GM12878 (cell line): ENCODE results near the gene PBRM1. TPM values are rescaled to one million over a fixed set of nuclear protein-coding genes. Genes with fewer than 3 reads are reported as not detected.

ENCODE experiments used
- ATAC-seq: fragments of 200-7000 bp; cut with Tn5 transposase; 3 replicates; pipeline ENCODE4 v1.9.1; 2020; ENCODE audit warnings: mild to moderate bottlenecking, moderate library complexity
- BruUV-seq: library from RNA; stranded (reverse); fragments of 400-500 nt; replicated peaks from 2 replicates; lab custom pipeline; 2021; lab: Mats Ljungman, UMichigan
- CTCF ChIA-PET: fragments of 300-600 bp; sonication (Branson Sonifier 250); formaldehyde crosslinking; extraction: SDS; loops from one replicate; lab custom pipeline; 2021; ENCODE audit warnings: inconsistent platforms; lab: Yijun Ruan, JAX
- POLR2A ChIA-PET: fragments of 350-600 bp; formaldehyde crosslinking; extraction: SDS; loops from one replicate; lab custom pipeline; 2021; ENCODE audit warnings: inconsistent platforms; lab: Charles Lee
- RAD21 ChIA-PET: fragments of 300-600 bp; sonication (Branson Sonifier 250); formaldehyde crosslinking; loops from one replicate; lab custom pipeline; 2023; ENCODE audit warnings: antibody characterized with exemption; ENCODE audit not compliant: unreplicated experiment; lab: Charles Lee
- SMC1A ChIA-PET: fragments of 300-600 bp; sonication (Branson Sonifier 250); formaldehyde crosslinking; loops from one replicate; lab custom pipeline; 2023; ENCODE audit not compliant: unreplicated experiment, uncharacterized antibody; lab: Charles Lee
- DNase-seq: peaks from one replicate; pipeline ENCODE4 v3.0.0-alpha.2; 2011; ENCODE audit warnings: low read depth, low spot score
- FAIRE-seq: peaks from 3 replicates; lab custom pipeline; 2011; peaks lifted over from hg19 to GRCh38; lab: Jason Lieb, UNC
- H2AFZ ChIP-seq: 2 replicates; pipeline ENCODE4 v1.6.0; 2011; ENCODE audit warnings: low read depth, low read length, control low read depth; ENCODE audit not compliant: control insufficient read depth
- H3K27ac ChIP-seq: 2 replicates; pipeline ENCODE4 v1.5.1; 2011; ENCODE audit warnings: control low read depth; ENCODE audit not compliant: control insufficient read depth, insufficient read depth
- H3K27me3 ChIP-seq, 2 experiments: replicated peaks in 1 of 2; 2 replicates each; pipeline versions ENCODE4 v1.6.0 to v1.6.1; 2011; ENCODE audit warnings: low read length in 1 of 2; ENCODE audit not compliant: control insufficient read depth in 2 of 2, insufficient read depth in 2 of 2
- H3K36me3 ChIP-seq, 2 experiments: 2 replicates each; pipeline ENCODE4 v1.5.1; 2011; ENCODE audit warnings: low read length in 1 of 2; ENCODE audit not compliant: control insufficient read depth in 2 of 2, insufficient read depth in 2 of 2
- H3K4me1 ChIP-seq: 2 replicates; pipeline ENCODE4 v1.6.1; 2011; ENCODE audit warnings: mild to moderate bottlenecking, low read length, moderate library complexity, mixed read lengths; ENCODE audit not compliant: control insufficient read depth, insufficient read depth
- H3K4me2 ChIP-seq: 2 replicates; pipeline ENCODE4 v1.6.0; 2011; ENCODE audit warnings: control low read depth; ENCODE audit not compliant: control insufficient read depth, insufficient read depth
- H3K4me3 ChIP-seq: fragments of 200-600 bp; sonication (generic); 2 replicates; pipeline ENCODE4 v1.5.1; 2016
- H3K79me2 ChIP-seq: 2 replicates; pipeline ENCODE4 v1.6.0; 2011; ENCODE audit warnings: low read length; ENCODE audit not compliant: control insufficient read depth, insufficient read depth
- H3K9ac ChIP-seq: 2 replicates; pipeline ENCODE4 v1.8.0; 2011; ENCODE audit warnings: low read length, control low read depth, mixed read lengths; ENCODE audit not compliant: control insufficient read depth, insufficient read depth
- H3K9me3 ChIP-seq: replicated peaks from 3 replicates; pipeline ENCODE4 v1.5.1; 2011; ENCODE audit warnings: mild to moderate bottlenecking, low read length; ENCODE audit not compliant: control insufficient read depth, insufficient read depth
- H4K20me1 ChIP-seq: 2 replicates; pipeline ENCODE4 v1.6.0; 2011; ENCODE audit not compliant: control insufficient read depth, insufficient read depth
- ATF7 ChIP-seq: fragments of 450-650 bp; IDR thresholded peaks from 2 replicates; pipeline ENCODE4 v1.6.1; 2016; ENCODE audit warnings: low read depth, mild to moderate bottlenecking
- BHLHE40 ChIP-seq, 2 experiments: fragments of 450-650 bp in 1 of 2; IDR thresholded peaks; 2 replicates each; pipeline ENCODE4 v1.6.1; 2011 to 2017; ENCODE audit warnings: low read depth in 2 of 2, borderline replicate concordance in 1 of 2, improper control_type of control experiment in 1 of 2, low read length in 1 of 2, mild to moderate bottlenecking in 1 of 2
- BRCA1 ChIP-seq: IDR thresholded peaks from 2 replicates; pipeline ENCODE4 v1.6.1; 2011; ENCODE audit warnings: low read depth, low read length, improper control_type of control experiment
- CHD1 ChIP-seq: IDR thresholded peaks from 2 replicates; pipeline ENCODE4 v1.6.1; 2012; ENCODE audit warnings: low read depth, low read length, improper control_type of control experiment
- CREB1 ChIP-seq: IDR thresholded peaks from 2 replicates; pipeline ENCODE4 v1.6.1; 2012; ENCODE audit warnings: low read depth, mild to moderate bottlenecking, inconsistent platforms
- MXI1 ChIP-seq: fragments of 150-350 bp; IDR thresholded peaks from 2 replicates; pipeline ENCODE4 v1.6.1; 2011; ENCODE audit warnings: low read depth, mild to moderate bottlenecking, inconsistent platforms, low read length, improper control_type of control experiment
- NBN ChIP-seq: fragments of 450-650 bp; IDR thresholded peaks from 2 replicates; pipeline ENCODE4 v1.6.1; 2016
- NKRF ChIP-seq: fragments of 450-650 bp; conservative IDR thresholded peaks from 2 replicates; pipeline ENCODE4 v1.6.1; 2017; ENCODE audit warnings: mild to moderate bottlenecking, moderate library complexity
- POLR2A ChIP-seq: IDR thresholded peaks from 2 replicates; pipeline ENCODE4 v1.6.1; 2011; ENCODE audit warnings: low read depth, mild to moderate bottlenecking, low read length
- POLR2AphosphoS5 ChIP-seq: IDR thresholded peaks from 2 replicates; pipeline ENCODE4 v1.6.1; 2011; ENCODE audit warnings: mild to moderate bottlenecking, low read length, inconsistent platforms
- RELB ChIP-seq: fragments of 450-650 bp; IDR thresholded peaks from 2 replicates; pipeline ENCODE4 v1.6.1; 2017; ENCODE audit warnings: low read depth, mild to moderate bottlenecking, moderate library complexity
- TCF7 ChIP-seq: IDR thresholded peaks from 2 replicates; pipeline ENCODE4 v1.6.1; 2014; ENCODE audit warnings: antibody characterized with exemption, borderline replicate concordance
- WGBS: methylation state at CpG from one replicate; pipeline ENCODE4 v1.1.6; 2016; ENCODE audit warnings: low lambda C conversion rate; ENCODE audit not compliant: insufficient replicate concordance, insufficient coverage; ENCODE audit errors: missing lambda C conversion rate; 5-methylcytosine and 5-hydroxymethylcytosine counted together
- in situ Hi-C: fragments of 300-500 bp; cut with MboI; formaldehyde crosslinking; loops from 9 replicates; pipeline ENCODE4 v1.14.3; 2018; ENCODE audit warnings: mixed read lengths
- intact Hi-C: fragments of 100-400 bp; cut with micrococcal nuclease; formaldehyde crosslinking; loops from one replicate; pipeline ENCODE4 v1.14.2; 2022; ENCODE audit not compliant: unreplicated experiment
- polyA plus RNA-seq, 11 experiments: library from polyadenylated mRNA; depleted of rRNA in 4 of 11; unstranded in 6 of 11; stranded (reverse) in 5 of 11; fragments of >200 nt; fragmentation: Nextera tagmentation in 4 of 11; fragmentation: Illumina TruSeq in 1 of 11; extraction: Ambion mirVana in 4 of 11; extraction: Trizol in 1 of 11; gene quantifications; 1 replicate in 1 of 11; 2 replicates in 10 of 11; pipeline versions ENCODE4 v1.2.1 to v1.2.3, GENCODE V29; 2011 to 2016; ENCODE audit warnings: inconsistent platforms in 2 of 11, missing spikeins in 2 of 11, low read depth in 1 of 11
- total RNA-seq, 4 experiments: library from RNA; depleted of rRNA in 3 of 4; stranded (reverse); fragments of >200 nt in 3 of 4; fragmentation: Illumina TruSeq in 1 of 4; extraction: Trizol in 1 of 4; gene quantifications; 2 replicates each; pipeline versions ENCODE4 v1.2.1 to v1.2.3, GENCODE V29; 2013 to 2021
- TF ChIP-seq, protein P1 (sequence below): IDR thresholded peaks from 2 replicates; pipeline ENCODE4 v1.6.1; 2012; ENCODE audit warnings: mild to moderate bottlenecking, low read depth, low read length

The PBRM1 gene
- total and polyA plus RNA-seq, 10 of the 15 experiments (the other 5 are each of a cell fraction or from before 2014, with no cell fraction given) = 8.9 to 88.9 (median 39.3) TPM

- Histone ChIP-seq H3K4me1 (peaks cover 23% of the 10 kb centered on the region), H3K9ac (peak overlapping the region; percentile 91), H4K20me1 (no peaks in the 10 kb centered on the region), H3K9me3 (no peaks in the 10 kb centered on the region), H3K27ac (peak overlapping the region; percentile 75), H3K79me2 (peaks cover 63% of the 10 kb centered on the region), H3K4me3 (peak overlapping the region; percentile 90), H3K27me3 (no peaks in the 10 kb centered on the region), H3K4me2 (peak overlapping the region; percentile 92), H3K36me3 (peaks cover 3 to 12% of the 10 kb centered on the region in 2 experiments; a peak in 3 of 4 replicates), H2AFZ (peak overlapping the region; percentile 100)
- BruUV-seq = TSS peak; percentile 80
- RAD21 ChIA-PET = interaction anchor here (0.9 to 2.2 kb wide), 3 partner anchors 8 to 66 kb away, joined by 4 to 8 read pairs (median 5); partner anchors contain the start of gene NEK4
- intact Hi-C loops (loop anchor here (2.0 to 10.0 kb wide), 2 partner anchors 18 to 340 kb away; partner anchors contain the start of genes GNL3 and SFMBT1), in situ Hi-C loops (no loop called here)
- CTCF ChIA-PET = no interaction called here
- no peak for DNase-seq
- ATAC-seq = peak; percentile 8
- WGBS = 2% methylated on average over 22 of the region's 22 CpGs
- TF ChIP-seq BHLHE40 (IDR thresholded peaks at IDR 0.05; ENCODE audit: borderline replicate concordance in 1 of 2, low read depth in 2 of 2, low read length in 1 of 2) (peak; percentile 59 to 70; a peak in 2 of 4 replicates), CHD1 (no peak), NBN (no peak), POLR2A (peak; percentile 45), CREB1 (0 out of 2 replicates have a peak, but pooled peaks have one; percentile 22), BRCA1 (no peak), NKRF (0 out of 2 replicates have a peak, but pooled peaks have one; percentile 34), RELB (no peak), POLR2AphosphoS5 (0 out of 2 replicates have a peak, but pooled peaks have one; percentile 16), ATF7 (no peak), TCF7 (peak; percentile 19; the same call in 1 of the 2 replicates), MXI1 (peak; percentile 48; the same call in 1 of the 2 replicates)
- TF ChIP-seq, protein P1, sequence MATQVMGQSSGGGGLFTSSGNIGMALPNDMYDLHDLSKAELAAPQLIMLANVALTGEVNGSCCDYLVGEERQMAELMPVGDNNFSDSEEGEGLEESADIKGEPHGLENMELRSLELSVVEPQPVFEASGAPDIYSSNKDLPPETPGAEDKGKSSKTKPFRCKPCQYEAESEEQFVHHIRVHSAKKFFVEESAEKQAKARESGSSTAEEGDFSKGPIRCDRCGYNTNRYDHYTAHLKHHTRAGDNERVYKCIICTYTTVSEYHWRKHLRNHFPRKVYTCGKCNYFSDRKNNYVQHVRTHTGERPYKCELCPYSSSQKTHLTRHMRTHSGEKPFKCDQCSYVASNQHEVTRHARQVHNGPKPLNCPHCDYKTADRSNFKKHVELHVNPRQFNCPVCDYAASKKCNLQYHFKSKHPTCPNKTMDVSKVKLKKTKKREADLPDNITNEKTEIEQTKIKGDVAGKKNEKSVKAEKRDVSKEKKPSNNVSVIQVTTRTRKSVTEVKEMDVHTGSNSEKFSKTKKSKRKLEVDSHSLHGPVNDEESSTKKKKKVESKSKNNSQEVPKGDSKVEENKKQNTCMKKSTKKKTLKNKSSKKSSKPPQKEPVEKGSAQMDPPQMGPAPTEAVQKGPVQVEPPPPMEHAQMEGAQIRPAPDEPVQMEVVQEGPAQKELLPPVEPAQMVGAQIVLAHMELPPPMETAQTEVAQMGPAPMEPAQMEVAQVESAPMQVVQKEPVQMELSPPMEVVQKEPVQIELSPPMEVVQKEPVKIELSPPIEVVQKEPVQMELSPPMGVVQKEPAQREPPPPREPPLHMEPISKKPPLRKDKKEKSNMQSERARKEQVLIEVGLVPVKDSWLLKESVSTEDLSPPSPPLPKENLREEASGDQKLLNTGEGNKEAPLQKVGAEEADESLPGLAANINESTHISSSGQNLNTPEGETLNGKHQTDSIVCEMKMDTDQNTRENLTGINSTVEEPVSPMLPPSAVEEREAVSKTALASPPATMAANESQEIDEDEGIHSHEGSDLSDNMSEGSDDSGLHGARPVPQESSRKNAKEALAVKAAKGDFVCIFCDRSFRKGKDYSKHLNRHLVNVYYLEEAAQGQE = no peak
- SMC1A ChIA-PET = interaction anchor here (0.8 to 3.4 kb wide), 4 partner anchors 8 to 18 kb away, joined by 3 to 17 read pairs (median 4); no protein-coding TSS in a partner anchor
- no peak for FAIRE-seq
- POLR2A ChIA-PET = interaction anchor here (0.6 to 4.1 kb wide), 7 partner anchors 8 to 510 kb away, joined by 3 to 25 read pairs (median 4); partner anchors contain the start of gene GNL3
Observed at GRCh38 chr3:52704611-52705437, 19.1 kb upstream of the PBRM1 start.
